Measurements from ENCODE around the gene SLC31A2.

The SLC31A2 gene

GRCh38 chr9:113151696-113152630 is 1.2 kb downstream of the SLC31A2 start:
- no peak for DNase-seq (ENCODE audit: low read depth in 2 of 2)

GRCh38 chr9:113152699-113153098 is 1.9 kb downstream of the SLC31A2 start:
- no peak for DNase-seq (ENCODE audit: low read depth in 2 of 2)

- DNase-seq (ENCODE audit: low read depth in 2 of 2) = no peak
These were observed 2.8 kb downstream of the SLC31A2 start for GRCh38 chr9:113153599-113153998.

GRCh38 chr9:113154471-113154870 is 3.7 kb downstream of the SLC31A2 start:
- no peak for DNase-seq (ENCODE audit: low read depth in 2 of 2)

GRCh38 chr9:113154946-113155345 is 4.1 kb downstream of the SLC31A2 start:
- DNase-seq (ENCODE audit: low read depth in 2 of 2) = no peak

GRCh38 chr9:113155911-113156588 is 5.2 kb downstream of the SLC31A2 start:
- peak; percentile 31 to 45 for DNase-seq (ENCODE audit: low read depth in 2 of 2)

GRCh38 chr9:113156880-113157279 is 6.1 kb downstream of the SLC31A2 start:
- DNase-seq (ENCODE audit: low read depth in 2 of 2) = no peak

GRCh38 chr9:113158446-113158845 is 7.6 kb downstream of the SLC31A2 start:
- DNase-seq (ENCODE audit: low read depth in 2 of 2) = no peak

- no peak for DNase-seq (ENCODE audit: low read depth in 2 of 2)
These were observed 9.8 kb downstream of the SLC31A2 start for GRCh38 chr9:113160571-113160970.

- DNase-seq (ENCODE audit: low read depth in 2 of 2) = no peak
These were observed 12.2 kb downstream of the SLC31A2 start for GRCh38 chr9:113163001-113163400.

GRCh38 chr9:113164536-113165300 is 13.9 kb downstream of the SLC31A2 start:
- no peak for DNase-seq (ENCODE audit: low read depth in 2 of 2)

- no peak for DNase-seq (ENCODE audit: low read depth in 2 of 2)
These were observed 15.2 kb downstream of the SLC31A2 start for GRCh38 chr9:113166039-113166438.

- DNase-seq (ENCODE audit: low read depth in 2 of 2) = no peak
These were observed 18.0 kb downstream of the SLC31A2 start for GRCh38 chr9:113168809-113169208.

- no peak for DNase-seq (ENCODE audit: low read depth in 2 of 2)
These were observed 22.5 kb downstream of the SLC31A2 start for GRCh38 chr9:113173341-113173740.

GRCh38 chr9:113176803-113177202 is 26.0 kb downstream of the SLC31A2 start:
- no peak for DNase-seq (ENCODE audit: low read depth in 2 of 2)

- no peak for DNase-seq (ENCODE audit: low read depth in 2 of 2)
These were observed 26.4 kb downstream of the SLC31A2 start for GRCh38 chr9:113177251-113177650.

GRCh38 chr9:113178087-113178486 is 27.3 kb downstream of the SLC31A2 start:
- no peak for DNase-seq (ENCODE audit: low read depth in 2 of 2)

GRCh38 chr9:113179839-113180238 is 29.0 kb downstream of the SLC31A2 start:
- no peak for DNase-seq (ENCODE audit: low read depth in 2 of 2)

GRCh38 chr9:113181165-113181564 is 30.4 kb downstream of the SLC31A2 start:
- no peak for DNase-seq (ENCODE audit: low read depth in 2 of 2)

GRCh38 chr9:113183956-113184488 is 33.2 kb downstream of the SLC31A2 start:
- no peak for DNase-seq (ENCODE audit: low read depth in 2 of 2)

- DNase-seq (ENCODE audit: low read depth in 2 of 2) = no peak
These were observed 33.7 kb downstream of the SLC31A2 start for GRCh38 chr9:113184539-113184938.

GRCh38 chr9:113185271-113185670 is 34.5 kb downstream of the SLC31A2 start:
- no peak for DNase-seq (ENCODE audit: low read depth in 2 of 2)
